ENCODE measurements around the gene MAX. TPM values are rescaled to one million over a fixed set of nuclear protein-coding genes. Genes with fewer than 3 reads are reported as not detected.

MAX gene
- total and polyA plus RNA-seq, 2 of the 8 experiments (the other 6 are each of a cell fraction or from before 2014, with no cell fraction given), result 36.9 to 65.1 TPM

DNA sequence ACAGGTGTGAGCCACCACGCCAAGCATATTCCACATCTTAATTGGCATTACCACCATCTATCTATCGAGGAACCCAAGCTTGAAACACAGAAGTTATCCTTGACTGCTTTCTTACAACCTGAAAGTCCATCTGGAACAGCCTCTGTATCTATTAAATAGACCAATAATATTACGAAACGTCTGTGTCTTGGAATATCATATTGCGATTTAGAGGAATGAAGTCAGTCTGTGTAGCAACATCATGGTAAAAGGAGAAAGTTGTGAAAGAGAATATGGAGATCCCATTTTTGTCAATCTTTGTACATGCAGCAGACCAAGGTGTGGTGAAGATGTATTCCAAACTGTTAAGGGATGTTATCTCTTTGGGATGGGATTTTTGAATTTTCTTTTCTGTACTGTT is 25.8 kb upstream of the MAX start:
- no peak overlapping the region for H2BK12ac ChIP-seq (ENCODE audit: low read depth, low read length)
- no peak overlapping the region for H3K14ac ChIP-seq (ENCODE audit: insufficient read length)
- no peak for DNase-seq (ENCODE audit: low read depth in 1 of 2, low spot score in 2 of 2)
- no peak overlapping the region for H3K9ac ChIP-seq (replicated peaks in 1 of 4; ENCODE audit: extremely low read depth in 1 of 4, low read depth in 3 of 4, low read length in 3 of 4)
- no peaks in the 10 kb centered on the region for H3K36me3 ChIP-seq (ENCODE audit: control insufficient read depth in 2 of 4, insufficient read depth in 4 of 4, low read length in 3 of 4)
- H3K9me3 ChIP-seq (ENCODE audit: insufficient read depth in 2 of 2, low read depth in 1 of 2, low read length in 1 of 2), result no peaks in the 10 kb centered on the region
- no peak for FAIRE-seq
- no peaks in the 10 kb centered on the region for H3K4me1 ChIP-seq (replicated peaks in 1 of 4; ENCODE audit: control insufficient read depth in 3 of 4, insufficient read depth in 4 of 4, low read length in 3 of 4)
- no peak overlapping the region for H3K4me2 ChIP-seq (ENCODE audit: insufficient read depth in 1 of 2, low read depth in 2 of 2, low read length in 2 of 2)
- WGBS, 2 experiments (ENCODE audit: extremely low coverage in 1 of 2, insufficient coverage in 1 of 2, insufficient read length in 1 of 2, insufficient replicate concordance in 2 of 2, low coverage in 1 of 2, low lambda C conversion rate in 2 of 2, missing lambda C conversion rate in 1 of 2), result 83% methylated on average over 5 of the region's 5 CpGs; no CpG with 5 or more reads in 1 of the 2 experiments
- H3K27ac ChIP-seq (ENCODE audit: low read depth, low read length), result no peak overlapping the region
- no peaks in the 10 kb centered on the region for H3K79me2 ChIP-seq (ENCODE audit: control insufficient read depth in 1 of 2, insufficient read depth in 2 of 2, low read length in 2 of 2)
- ChIA-PET CTCF (ENCODE audit: partially characterized antibody) (interaction anchor here (0.6 kb wide), 1 partner anchor 8 kb away, joined by 4 read pairs; no protein-coding TSS in a partner anchor), POLR2A (ENCODE audit: partially characterized antibody) (no interaction called here)
- H3K23me2 ChIP-seq (ENCODE audit: low read depth, low read length), result no peaks in the 10 kb centered on the region
- no peak overlapping the region for H3K4me3 ChIP-seq (ENCODE audit: extremely low read depth in 1 of 4, insufficient read depth in 2 of 4, low read depth in 3 of 4, low read length in 4 of 4)
- H4K8ac ChIP-seq (ENCODE audit: extremely low read depth, insufficient read depth, low read length), result no peak overlapping the region
- H2BK20ac ChIP-seq (ENCODE audit: low read length), result no peak overlapping the region
- H2AK5ac ChIP-seq (ENCODE audit: low read depth, low read length), result no peak overlapping the region
- no peak overlapping the region for H3K23ac ChIP-seq (ENCODE audit: insufficient read length)
- no peak overlapping the region for H4K91ac ChIP-seq (replicated peaks; ENCODE audit: insufficient read length, low read length)
- no peak overlapping the region for H3K56ac ChIP-seq (replicated peaks; ENCODE audit: insufficient read length, low read depth, low read length)
- no peaks in the 10 kb centered on the region for H4K20me1 ChIP-seq (replicated peaks in 1 of 2; ENCODE audit: control insufficient read depth in 1 of 2, insufficient read depth in 2 of 2, low read length in 2 of 2)
- H3K18ac ChIP-seq (ENCODE audit: extremely low read depth, low read length), result no peak overlapping the region
- H3K79me1 ChIP-seq (ENCODE audit: low read depth, low read length), result no peaks in the 10 kb centered on the region
- H2BK120ac ChIP-seq (replicated peaks; ENCODE audit: low read depth, low read length), result no peak overlapping the region
- H4K5ac ChIP-seq (ENCODE audit: insufficient read length, low read depth, low read length), result no peak overlapping the region
- no peak overlapping the region for H2AFZ ChIP-seq (ENCODE audit: low read length)
- H3K27me3 ChIP-seq (replicated peaks in 1 of 4; ENCODE audit: control insufficient read depth in 3 of 4, extremely low read depth in 1 of 4, insufficient read depth in 3 of 4, low read length in 3 of 4), result no peaks in the 10 kb centered on the region
- no peak overlapping the region for H3K4ac ChIP-seq (replicated peaks; ENCODE audit: insufficient read length, low read depth, low read length)
- no peak overlapping the region for H2BK15ac ChIP-seq (ENCODE audit: low read length)
- no peak overlapping the region for H2BK5ac ChIP-seq (ENCODE audit: low read depth, low read length)
- TF ChIP-seq EZH2 (IDR thresholded peaks at IDR 0.05; ENCODE audit: low read depth, low read length, severe bottlenecking), result no peak
- TF ChIP-seq EP300 (IDR thresholded peaks at IDR 0.05; ENCODE audit: borderline replicate concordance in 1 of 2, low read depth in 2 of 2, low read length in 2 of 2), result no peak
